ENCODE measurements around the gene TTC3. TPM values are rescaled to one million over a fixed set of nuclear protein-coding genes. Genes with fewer than 3 reads are reported as not detected.
"Not testable (repeated sequence)": the region's sequence is repeated elsewhere in the genome, so short reads cannot be mapped to it uniquely, and the experiment has no call there.

The TTC3 gene
- polyA plus RNA-seq, 1 donor from 2014 or later = 332 TPM

GRCh38 chr21:37030864-37031263, 42.2 kb upstream of the TTC3 start:
- no peak for TF ChIP-seq EP300 (conservative IDR thresholded peaks at IDR 0.05; ENCODE audit: poor library complexity, severe bottlenecking)
- H3K9me2 ChIP-seq (ENCODE audit: insufficient read depth, low read length) = no peaks in the 10 kb centered on the region
- no peak overlapping the region for H3K9ac ChIP-seq (ENCODE audit: low read length)

GRCh38 chr21:37032293-37032692, 40.8 kb upstream of the TTC3 start:
- Histone ChIP-seq H3F3A (ENCODE audit: insufficient read depth, low read length, poor library complexity, severe bottlenecking) (no peaks in the 10 kb centered on the region), H3K4me2 (ENCODE audit: low read length) (no peak overlapping the region), H3K4me3 (ENCODE audit: low read length) (no peak overlapping the region), H3K9me2 (ENCODE audit: insufficient read depth, low read length) (no peaks in the 10 kb centered on the region), H3K27ac (ENCODE audit: low read length) (no peak overlapping the region), H3K9ac (ENCODE audit: low read length) (no peak overlapping the region), H3K27me3 (ENCODE audit: insufficient read depth, low read depth, low read length) (no peaks in the 10 kb centered on the region), H3K36me3 (ENCODE audit: insufficient read depth, low read length) (no peaks in the 10 kb centered on the region), H2AFZ (ENCODE audit: low read depth, low read length) (no peak overlapping the region), H3K79me2 (replicated peaks; ENCODE audit: insufficient read depth, low read length) (no peaks in the 10 kb centered on the region), H3K9me3 (ENCODE audit: low read length) (no peaks in the 10 kb centered on the region), H4K20me1 (ENCODE audit: insufficient read depth) (no peaks in the 10 kb centered on the region)
- TF ChIP-seq TAF1 (IDR thresholded peaks at IDR 0.05; ENCODE audit: low read depth) (no peak), MXI1 (conservative IDR thresholded peaks at IDR 0.05; ENCODE audit: poor library complexity, severe bottlenecking) (no peak), POLR2AphosphoS5 (IDR thresholded peaks at IDR 0.05) (no peak), SMC3 (conservative IDR thresholded peaks at IDR 0.05; ENCODE audit: poor library complexity) (no peak), REST (IDR thresholded peaks at IDR 0.05; ENCODE audit: borderline replicate concordance) (no peak)

More at GRCh38 chr21:37030864-37031263, 42.2 kb upstream of the TTC3 start:
- Histone ChIP-seq H3F3A (ENCODE audit: insufficient read depth, low read length, poor library complexity, severe bottlenecking) (no peaks in the 10 kb centered on the region), H3K27me3 (ENCODE audit: insufficient read depth, low read depth, low read length) (no peaks in the 10 kb centered on the region), H3K9me3 (ENCODE audit: low read length) (no peaks in the 10 kb centered on the region), H3K36me3 (ENCODE audit: insufficient read depth, low read length) (no peaks in the 10 kb centered on the region), H3K27ac (ENCODE audit: low read length) (no peak overlapping the region), H4K20me1 (ENCODE audit: insufficient read depth) (no peaks in the 10 kb centered on the region), H3K79me2 (replicated peaks; ENCODE audit: insufficient read depth, low read length) (no peaks in the 10 kb centered on the region), H2AFZ (ENCODE audit: low read depth, low read length) (no peak overlapping the region), H3K4me3 (ENCODE audit: low read length) (no peak overlapping the region), H3K4me2 (ENCODE audit: low read length) (no peak overlapping the region)

- no peaks in the 10 kb centered on the region for H3K27me3 ChIP-seq (ENCODE audit: insufficient read depth, low read depth, low read length)
- H3K4me3 ChIP-seq (ENCODE audit: low read length) = no peak overlapping the region
- H2AFZ ChIP-seq (ENCODE audit: low read depth, low read length) = no peak overlapping the region
- no peaks in the 10 kb centered on the region for H3K36me3 ChIP-seq (ENCODE audit: insufficient read depth, low read length)
- H3F3A ChIP-seq (ENCODE audit: insufficient read depth, low read length, poor library complexity, severe bottlenecking) = no peaks in the 10 kb centered on the region
- no peaks in the 10 kb centered on the region for H3K9me3 ChIP-seq (ENCODE audit: low read length)
- no peak overlapping the region for H3K4me2 ChIP-seq (ENCODE audit: low read length)
- no peak for TF ChIP-seq SMC3 (conservative IDR thresholded peaks at IDR 0.05; ENCODE audit: poor library complexity)
- TF ChIP-seq EZH2 (IDR thresholded peaks at IDR 0.05; ENCODE audit: borderline replicate concordance, insufficient read depth, low read length, poor library complexity, severe bottlenecking) = no peak
- no peak for TF ChIP-seq CTCF (IDR thresholded peaks at IDR 0.05; ENCODE audit: poor library complexity, severe bottlenecking)
- no peak overlapping the region for H3K9ac ChIP-seq (ENCODE audit: low read length)
- H3K79me2 ChIP-seq (replicated peaks; ENCODE audit: insufficient read depth, low read length) = no peaks in the 10 kb centered on the region
- H3K27ac ChIP-seq (ENCODE audit: low read length) = no peak overlapping the region
- no peaks in the 10 kb centered on the region for H4K20me1 ChIP-seq (ENCODE audit: insufficient read depth)
- no peaks in the 10 kb centered on the region for H3K9me2 ChIP-seq (ENCODE audit: insufficient read depth, low read length)
Observed at GRCh38 chr21:37032877-37033471, 40.1 kb upstream of the TTC3 start.

- H3K79me2 ChIP-seq (replicated peaks; ENCODE audit: insufficient read depth, low read length); H3K27me3 ChIP-seq (ENCODE audit: insufficient read depth, low read depth, low read length); H4K20me1 ChIP-seq (ENCODE audit: insufficient read depth); H3K4me2 ChIP-seq (ENCODE audit: low read length); H3K4me3 ChIP-seq (ENCODE audit: low read length); H3K9ac ChIP-seq (ENCODE audit: low read length); H3K9me2 ChIP-seq (ENCODE audit: insufficient read depth, low read length); H2AFZ ChIP-seq (ENCODE audit: low read depth, low read length); H3K9me3 ChIP-seq (ENCODE audit: low read length); H3K27ac ChIP-seq (ENCODE audit: low read length); H3F3A ChIP-seq (ENCODE audit: insufficient read depth, low read length, poor library complexity, severe bottlenecking); H3K36me3 ChIP-seq (ENCODE audit: insufficient read depth, low read length): not testable (repeated sequence)
Observed at GRCh38 chr21:37034394-37034793, 38.7 kb upstream of the TTC3 start.

Measured in neural cell (in vitro differentiated cells).